Measurements from ENCODE around the gene FHL2. TPM values are rescaled to one million over a fixed set of nuclear protein-coding genes. Genes with fewer than 3 reads are reported as not detected.

FHL2 gene
- total RNA-seq, 1 experiment from 2014 or later = 21.1 TPM

GRCh38 chr2:105324732-105325131 is 74.1 kb downstream of the FHL2 start:
- Mint-ChIP-seq H3K9me3 (no peaks in the 10 kb centered on the region), H3K27ac (peak overlapping the region; percentile 70), H3K4me3 (no peak overlapping the region), H3K36me3 (no peaks in the 10 kb centered on the region), H3K27me3 (ENCODE audit: low read depth) (no peaks in the 10 kb centered on the region; the same call in 1 of the 2 replicates), H3K4me1 (peaks cover 25% of the 10 kb centered on the region)
- DNase-seq (ENCODE audit: low spot score) (no peak), ATAC-seq (peak; percentile 25)
- TF ChIP-seq AR (CRISPR knock-in tag; IDR thresholded peaks at IDR 0.05) = no peak
- no peak for TF ChIP-seq CTCF (IDR thresholded peaks at IDR 0.05)
- no peak for TF ChIP-seq RORB (CRISPR knock-in tag; IDR thresholded peaks at IDR 0.05)
- no peak for TF ChIP-seq ZNF532 (CRISPR knock-in tag; IDR thresholded peaks at IDR 0.05; ENCODE audit: borderline replicate concordance)
- TF ChIP-seq CREM (CRISPR knock-in tag; IDR thresholded peaks at IDR 0.05) = no peak
- no peak for TF ChIP-seq E2F4 (CRISPR knock-in tag; IDR thresholded peaks at IDR 0.05; ENCODE audit: borderline replicate concordance, low read depth)
- TF ChIP-seq ZNF121 (CRISPR knock-in tag; IDR thresholded peaks at IDR 0.05) = no peak
- TF ChIP-seq TP53 (CRISPR knock-in tag; IDR thresholded peaks at IDR 0.05) = no peak
- TF ChIP-seq EMX1 (CRISPR knock-in tag; IDR thresholded peaks at IDR 0.05) = no peak
- no peak for TF ChIP-seq ZNF671 (CRISPR knock-in tag; IDR thresholded peaks at IDR 0.05)
- no peak for TF ChIP-seq ZMAT4 (CRISPR knock-in tag; IDR thresholded peaks at IDR 0.05)
- TF ChIP-seq ATF6 (CRISPR knock-in tag; IDR thresholded peaks at IDR 0.05) = no peak
- no peak for TF ChIP-seq NR1H2 (CRISPR knock-in tag; IDR thresholded peaks at IDR 0.05)
- TF ChIP-seq PREB (CRISPR knock-in tag; IDR thresholded peaks at IDR 0.05; ENCODE audit: borderline replicate concordance) = no peak
- no peak for TF ChIP-seq E2F1 (CRISPR knock-in tag; IDR thresholded peaks at IDR 0.05)
- TF ChIP-seq NFYB (CRISPR knock-in tag; conservative IDR thresholded peaks at IDR 0.05; ENCODE audit: low read depth) = no peak
- TF ChIP-seq NR2C2 (CRISPR knock-in tag; IDR thresholded peaks at IDR 0.05) = no peak
- no peak for TF ChIP-seq SMAD4 (CRISPR knock-in tag; IDR thresholded peaks at IDR 0.05)
- TF ChIP-seq TEAD1 (CRISPR knock-in tag; IDR thresholded peaks at IDR 0.05) = no peak
- TF ChIP-seq JAZF1 (CRISPR knock-in tag; IDR thresholded peaks at IDR 0.05) = no peak
- ChIA-PET POLR2A (no interaction called here), CTCF (interaction anchor here (0.6 kb wide), 1 partner anchor 86 kb away, joined by 3 read pairs; no protein-coding TSS in a partner anchor)

Measured in WTC11 (cell line).